H9 (cell line): Measurements from ENCODE around the gene KRTAP10-8. TPM values are rescaled to one million over a fixed set of nuclear protein-coding genes. Genes with fewer than 3 reads are reported as not detected.

Experiments used
- DNase-seq: peaks from one replicate; pipeline ENCODE4 v3.0.0-alpha.2; 2017
- H2AFZ ChIP-seq: one replicate; pipeline ENCODE4 v1.6.1; 2013; ENCODE audit warnings: mild to moderate bottlenecking, low read length, control low read depth, moderate library complexity
- H2AK5ac ChIP-seq: 2 replicates; pipeline ENCODE4 v1.6.1; 2013; ENCODE audit warnings: low read length, control low read depth, mixed read lengths; ENCODE audit not compliant: insufficient read length
- H2BK120ac ChIP-seq: one replicate; pipeline ENCODE4 v1.6.1; 2013; ENCODE audit warnings: low read depth, mild to moderate bottlenecking, low read length, control low read depth, inconsistent platforms; ENCODE audit not compliant: poor library complexity, severe bottlenecking
- H2BK12ac ChIP-seq: 2 replicates; pipeline ENCODE4 v1.6.1; 2013; ENCODE audit warnings: low read length, control low read depth, mixed read lengths, low read depth; ENCODE audit not compliant: insufficient read length
- H2BK15ac ChIP-seq: 2 replicates; pipeline ENCODE4 v1.6.1; 2013; ENCODE audit warnings: low read depth, low read length, control low read depth
- H2BK20ac ChIP-seq: one replicate; pipeline ENCODE4 v1.6.1; 2013; ENCODE audit warnings: low read depth, mild to moderate bottlenecking, low read length, control low read depth, inconsistent platforms; ENCODE audit not compliant: poor library complexity, severe bottlenecking
- H2BK5ac ChIP-seq: 2 replicates; pipeline ENCODE4 v1.6.1; 2013; ENCODE audit warnings: low read length, control low read depth, mixed read lengths; ENCODE audit not compliant: insufficient read length
- H3K14ac ChIP-seq: 2 replicates; pipeline ENCODE4 v1.6.1; 2013; ENCODE audit warnings: low read length, control low read depth; ENCODE audit not compliant: insufficient read depth
- H3K18ac ChIP-seq: 2 replicates; pipeline ENCODE4 v1.6.1; 2013; ENCODE audit warnings: low read depth, mild to moderate bottlenecking, mixed read lengths, low read length, control low read depth; ENCODE audit not compliant: insufficient read length
- H3K23ac ChIP-seq: 2 replicates; pipeline ENCODE4 v1.6.1; 2013; ENCODE audit warnings: low read length, control low read depth, mixed read lengths, low read depth; ENCODE audit not compliant: insufficient read length
- H3K23me2 ChIP-seq: 2 replicates; pipeline ENCODE4 v1.6.1; 2013; ENCODE audit warnings: low read depth, mild to moderate bottlenecking, mixed read lengths, low read length, control low read depth; ENCODE audit not compliant: insufficient read length, poor library complexity, severe bottlenecking
- H3K27ac ChIP-seq: 2 replicates; pipeline ENCODE4 v1.5.1; 2013; ENCODE audit warnings: low read length, control low read depth, mixed read lengths, low read depth; ENCODE audit not compliant: insufficient read length
- H3K27me3 ChIP-seq: 2 replicates; pipeline ENCODE4 v1.6.1; 2013; ENCODE audit warnings: low read length, control low read depth, inconsistent platforms; ENCODE audit not compliant: insufficient read depth
- H3K4ac ChIP-seq: 2 replicates; pipeline ENCODE4 v1.6.1; 2013; ENCODE audit warnings: low read depth, mild to moderate bottlenecking, control low read depth, inconsistent platforms, low read length, moderate library complexity
- H3K4me1 ChIP-seq: 2 replicates; pipeline ENCODE4 v1.6.1; 2013; ENCODE audit warnings: low read length, control low read depth, inconsistent platforms; ENCODE audit not compliant: insufficient read depth
- H3K4me2 ChIP-seq: 2 replicates; pipeline ENCODE4 v1.6.1; 2013; ENCODE audit warnings: low read length, control low read depth, mixed read lengths; ENCODE audit not compliant: insufficient read length, insufficient read depth
- H3K56ac ChIP-seq: 2 replicates; pipeline ENCODE4 v1.6.1; 2013; ENCODE audit warnings: low read depth, mild to moderate bottlenecking, mixed read lengths, low read length, control low read depth; ENCODE audit not compliant: insufficient read length
- H3K79me1 ChIP-seq: 2 replicates; pipeline ENCODE4 v1.6.1; 2013; ENCODE audit warnings: low read depth, mild to moderate bottlenecking, moderate library complexity, low read length, control low read depth, inconsistent platforms; ENCODE audit not compliant: insufficient read depth, poor library complexity, severe bottlenecking
- H3K79me2 ChIP-seq: 2 replicates; pipeline ENCODE4 v1.6.1; 2013; ENCODE audit warnings: low read length, control low read depth, inconsistent platforms; ENCODE audit not compliant: insufficient read depth
- H3K9ac ChIP-seq: 2 replicates; pipeline ENCODE4 v1.6.1; 2013; ENCODE audit warnings: low read length, control low read depth, mixed read lengths; ENCODE audit not compliant: insufficient read length; ENCODE audit errors: extremely low read depth
- H3K9me3 ChIP-seq: one replicate; pipeline ENCODE4 v1.6.1; 2013; ENCODE audit warnings: low read depth, low read length, inconsistent platforms; ENCODE audit not compliant: control insufficient read depth
- H3T11ph ChIP-seq: one replicate; pipeline ENCODE4 v1.6.1; 2013; ENCODE audit warnings: mild to moderate bottlenecking, low read length, control low read depth, inconsistent platforms
- H4K20me1 ChIP-seq: one replicate; pipeline ENCODE4 v1.6.1; 2013; ENCODE audit not compliant: control insufficient read depth, insufficient read length, insufficient read depth
- H4K5ac ChIP-seq: 2 replicates; pipeline ENCODE4 v1.6.1; 2013; ENCODE audit warnings: low read depth, mild to moderate bottlenecking, mixed read lengths, low read length, control low read depth; ENCODE audit not compliant: insufficient read length
- H4K8ac ChIP-seq: replicated peaks from 2 replicates; pipeline ENCODE4 v1.6.1; 2013; ENCODE audit warnings: low read length, control low read depth, mixed read lengths, low read depth; ENCODE audit not compliant: insufficient read length
- H4K91ac ChIP-seq: 2 replicates; pipeline ENCODE4 v1.6.1; 2013; ENCODE audit warnings: low read depth, mild to moderate bottlenecking, moderate library complexity, mixed read lengths, low read length, control low read depth; ENCODE audit not compliant: insufficient read length
- H3K27ac Mint-ChIP-seq, 3 experiments: 2 replicates in 2 of 3; 3 replicates in 1 of 3; pipeline ENCODE4 v1.8.0; 2020 to 2021; ENCODE audit warnings: mixed read lengths in 3 of 3, mild to moderate bottlenecking in 1 of 3, moderate library complexity in 1 of 3
- H3K27me3 Mint-ChIP-seq: 2 replicates; pipeline ENCODE4 v1.8.0; 2021; ENCODE audit warnings: low read depth, mild to moderate bottlenecking, moderate library complexity, mixed read lengths
- H3K36me3 Mint-ChIP-seq, 3 experiments: 2 replicates in 2 of 3; 3 replicates in 1 of 3; pipeline ENCODE4 v1.8.0; 2020 to 2021; ENCODE audit warnings: low read depth in 3 of 3, mixed read lengths in 3 of 3; ENCODE audit not compliant: insufficient read depth in 1 of 3
- H3K4me1 Mint-ChIP-seq, 2 experiments: 2 replicates each; pipeline ENCODE4 v1.8.0; 2020; ENCODE audit warnings: mixed read lengths in 2 of 2
- H3K4me3 Mint-ChIP-seq, 2 experiments: 2 replicates in 1 of 2; 3 replicates in 1 of 2; pipeline ENCODE4 v1.8.0; 2020 to 2021; ENCODE audit warnings: mild to moderate bottlenecking in 2 of 2, mixed read lengths in 2 of 2, moderate library complexity in 1 of 2
- H3K9me3 Mint-ChIP-seq, 2 experiments: 2 replicates in 1 of 2; 3 replicates in 1 of 2; pipeline ENCODE4 v1.8.0; 2020; ENCODE audit warnings: mild to moderate bottlenecking in 2 of 2, mixed read lengths in 2 of 2, moderate library complexity in 1 of 2
- WGBS: extraction: QIAGEN DNeasy Blood & Tissue Kit; methylation state at CpG from one replicate; pipeline ENCODE4 v1.1.7; 2013; ENCODE audit warnings: missing lambda C conversion rate, low lambda C conversion rate, mixed read lengths; ENCODE audit not compliant: insufficient read length; ENCODE audit errors: extremely low coverage; 5-methylcytosine and 5-hydroxymethylcytosine counted together
- total RNA-seq: library from RNA; stranded (reverse); gene quantifications from 2 replicates; pipeline ENCODE4 v1.2.1, GENCODE V29; 2021
- TF ChIP-seq, protein P1 (sequence below): fragments of 200-600 bp; sonication (generic); conservative IDR thresholded peaks from 3 replicates; pipeline ENCODE4 v1.8.0; 2021; ENCODE audit warnings: antibody characterized with exemption, mild to moderate bottlenecking

The KRTAP10-8 gene
- total RNA-seq, 1 experiment from 2014 or later, result not detected

DNA sequence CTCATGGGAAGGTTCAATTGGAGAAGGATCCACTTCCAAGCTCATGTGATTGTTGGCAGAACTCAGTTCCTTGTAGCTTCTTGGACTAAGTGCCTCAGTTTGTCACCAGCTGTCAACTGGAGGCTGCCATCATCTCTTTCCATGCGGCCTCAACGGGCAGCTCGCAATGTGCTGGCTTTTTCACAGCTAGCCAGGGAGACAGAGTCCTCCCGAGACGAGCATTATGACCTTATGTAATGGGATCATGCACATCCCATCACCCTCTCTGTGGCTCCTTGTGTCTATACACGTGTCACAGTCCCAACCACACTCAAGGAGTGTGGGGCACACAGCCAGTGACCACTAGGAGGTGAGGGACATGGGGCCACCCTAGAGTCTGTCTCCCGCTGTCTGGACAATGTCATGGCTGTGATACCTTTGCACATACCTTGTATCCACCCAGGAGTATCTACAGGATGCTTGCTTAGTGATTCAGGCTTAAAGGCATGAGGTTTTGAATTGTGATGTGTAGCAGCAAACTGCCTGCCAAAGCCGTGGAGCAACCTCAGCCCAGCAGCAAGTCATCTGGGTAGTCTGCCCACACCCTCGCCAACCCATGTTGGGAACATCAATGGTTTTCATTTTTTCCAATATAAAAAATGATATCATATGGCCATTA lies 15.7 kb upstream of the KRTAP10-8 start:
- Mint-ChIP-seq H3K4me1 (peaks cover 50 to 56% of the 10 kb centered on the region in 2 experiments), H3K27ac (no peak overlapping the region), H3K36me3 (peaks cover 0 to 4% (median 0%) of the 10 kb centered on the region in 3 experiments; a peak in 1 of 7 replicates), H3K27me3 (no peaks in the 10 kb centered on the region; the same call in none of the 2 replicates), H3K9me3 (no peaks in the 10 kb centered on the region; a peak in 2 of 5 replicates), H3K4me3 (no peak overlapping the region)
- no peak overlapping the region for H3K18ac ChIP-seq
- TF ChIP-seq, protein P1, sequence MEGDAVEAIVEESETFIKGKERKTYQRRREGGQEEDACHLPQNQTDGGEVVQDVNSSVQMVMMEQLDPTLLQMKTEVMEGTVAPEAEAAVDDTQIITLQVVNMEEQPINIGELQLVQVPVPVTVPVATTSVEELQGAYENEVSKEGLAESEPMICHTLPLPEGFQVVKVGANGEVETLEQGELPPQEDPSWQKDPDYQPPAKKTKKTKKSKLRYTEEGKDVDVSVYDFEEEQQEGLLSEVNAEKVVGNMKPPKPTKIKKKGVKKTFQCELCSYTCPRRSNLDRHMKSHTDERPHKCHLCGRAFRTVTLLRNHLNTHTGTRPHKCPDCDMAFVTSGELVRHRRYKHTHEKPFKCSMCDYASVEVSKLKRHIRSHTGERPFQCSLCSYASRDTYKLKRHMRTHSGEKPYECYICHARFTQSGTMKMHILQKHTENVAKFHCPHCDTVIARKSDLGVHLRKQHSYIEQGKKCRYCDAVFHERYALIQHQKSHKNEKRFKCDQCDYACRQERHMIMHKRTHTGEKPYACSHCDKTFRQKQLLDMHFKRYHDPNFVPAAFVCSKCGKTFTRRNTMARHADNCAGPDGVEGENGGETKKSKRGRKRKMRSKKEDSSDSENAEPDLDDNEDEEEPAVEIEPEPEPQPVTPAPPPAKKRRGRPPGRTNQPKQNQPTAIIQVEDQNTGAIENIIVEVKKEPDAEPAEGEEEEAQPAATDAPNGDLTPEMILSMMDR, result no peak
- H3K14ac ChIP-seq, result no peak overlapping the region
- no peak overlapping the region for H2AK5ac ChIP-seq
- no peak overlapping the region for H3K27ac ChIP-seq
- no peak overlapping the region for H3K4me2 ChIP-seq
- H3K79me1 ChIP-seq, result no peaks in the 10 kb centered on the region
- H4K8ac ChIP-seq, result no peak overlapping the region
- no peak overlapping the region for H4K91ac ChIP-seq
- no peak overlapping the region for H3K23ac ChIP-seq
- no CpG with 5 or more reads among the region's 9 CpGs for WGBS
- H3K23me2 ChIP-seq, result no peaks in the 10 kb centered on the region
- no peak overlapping the region for H2BK120ac ChIP-seq
- H4K5ac ChIP-seq, result no peak overlapping the region
- no peaks in the 10 kb centered on the region for H3K27me3 ChIP-seq
- H2BK20ac ChIP-seq, result no peak overlapping the region
- no peaks in the 10 kb centered on the region for H4K20me1 ChIP-seq
- H3K79me2 ChIP-seq, result no peaks in the 10 kb centered on the region
- H2BK5ac ChIP-seq, result no peak overlapping the region
- no peak overlapping the region; the same call in 1 of the 2 replicates for H3K4ac ChIP-seq
- no peak overlapping the region for H3T11ph ChIP-seq
- H2BK15ac ChIP-seq, result no peak overlapping the region
- no peak overlapping the region for H2AFZ ChIP-seq
- H3K4me1 ChIP-seq, result no peaks in the 10 kb centered on the region; the same call in 1 of the 2 replicates
- DNase-seq, result peak; percentile 23
- H3K9me3 ChIP-seq, result no peaks in the 10 kb centered on the region
- H3K9ac ChIP-seq, result no peak overlapping the region
- H3K56ac ChIP-seq, result no peak overlapping the region
- no peak overlapping the region for H2BK12ac ChIP-seq
